ENCODE measurements around the gene EIF4G2. TPM values are rescaled to one million over a fixed set of nuclear protein-coding genes. Genes with fewer than 3 reads are reported as not detected.

Gene EIF4G2
- total RNA-seq, 1 donor from 2014 or later = 1,052 TPM

DNA sequence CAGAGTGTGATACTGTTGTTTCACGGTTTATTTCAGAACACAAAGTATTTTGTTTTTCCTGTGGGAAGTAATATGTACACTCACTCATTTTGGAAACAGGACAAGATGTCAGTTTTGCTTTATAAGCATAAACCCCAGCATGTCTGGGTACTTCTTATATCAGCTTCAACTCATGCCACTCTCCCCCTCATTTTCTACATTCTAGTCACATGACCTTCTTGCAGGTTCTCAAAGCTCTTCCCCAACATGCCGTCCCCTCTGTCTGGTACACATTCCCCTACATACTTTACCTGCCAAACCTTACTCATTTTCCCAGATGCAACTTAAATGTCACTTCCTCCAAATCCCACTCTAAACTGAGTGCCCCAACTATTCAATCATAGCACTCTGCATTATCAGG lies 59.2 kb downstream of the EIF4G2 start:
- Histone ChIP-seq H3K4me2 (no peak overlapping the region), H4K20me1 (ENCODE audit: low read depth) (peaks cover 8% of the 10 kb centered on the region), H3K4me3 (no peak overlapping the region), H2AFZ (replicated peaks) (no peak overlapping the region), H3K27me3 (no peaks in the 10 kb centered on the region), H3K79me2 (ENCODE audit: low read depth) (peaks cover 14% of the 10 kb centered on the region), H3K27ac (no peak overlapping the region), H3K9me3 (ENCODE audit: low read depth) (no peaks in the 10 kb centered on the region), H3K36me3 (no peaks in the 10 kb centered on the region), H3K9ac (no peak overlapping the region), H3F3A (ENCODE audit: low read depth) (peaks cover 43% of the 10 kb centered on the region), H3K4me1 (peaks cover 7% of the 10 kb centered on the region)
- Mint-ChIP-seq H3K27me3 (ENCODE audit: insufficient read depth, low read depth) (peaks cover 4% of the 10 kb centered on the region), H3K9me3 (no peaks in the 10 kb centered on the region), H3K4me1 (peaks cover 6% of the 10 kb centered on the region), H3K36me3 (no peaks in the 10 kb centered on the region), H3K4me3 (peak overlapping the region; percentile 2), H3K27ac (no peak overlapping the region)
- TF ChIP-seq EZH2 (IDR thresholded peaks at IDR 0.05) (no peak), EZH2phosphoT487 (IDR thresholded peaks at IDR 0.05) (no peak), CTCF (IDR thresholded peaks at IDR 0.05) (no peak)
- DNase-seq (ENCODE audit: low spot score) = no peak

DNA sequence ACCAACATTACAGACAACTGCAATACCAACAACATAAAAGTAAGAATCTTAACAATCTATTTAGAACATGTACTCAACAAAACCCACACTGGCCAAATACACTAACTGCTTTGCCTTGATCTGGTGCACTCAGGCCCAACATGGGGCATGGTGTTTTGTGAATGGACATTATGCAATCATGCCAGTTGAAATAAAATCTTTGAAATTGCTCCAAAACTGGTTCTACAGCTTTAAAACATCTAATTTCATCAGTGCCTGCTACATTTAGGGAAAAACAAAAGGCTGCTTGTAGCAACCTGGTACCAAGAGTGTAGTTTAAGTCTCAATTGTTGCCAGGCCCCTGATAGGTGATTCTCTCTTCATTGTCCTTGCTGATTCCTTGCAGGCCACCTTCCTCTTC lies 61.0 kb downstream of the EIF4G2 start:
- TF ChIP-seq CTCF (IDR thresholded peaks at IDR 0.05) = no peak
- no peak for TF ChIP-seq EZH2phosphoT487 (IDR thresholded peaks at IDR 0.05)
- TF ChIP-seq EZH2 (IDR thresholded peaks at IDR 0.05) = no peak
- peaks cover 7% of the 10 kb centered on the region for H3K4me1 ChIP-seq
- no peak overlapping the region for H3K27ac Mint-ChIP-seq

More for the DNA sequence above, 61.0 kb downstream of the EIF4G2 start:
- Histone ChIP-seq H3F3A (ENCODE audit: low read depth) (peaks cover 40% of the 10 kb centered on the region), H3K4me2 (no peak overlapping the region), H3K27me3 (no peaks in the 10 kb centered on the region), H3K36me3 (no peaks in the 10 kb centered on the region), H3K27ac (no peak overlapping the region), H2AFZ (replicated peaks) (no peak overlapping the region), H4K20me1 (ENCODE audit: low read depth) (peaks cover 8% of the 10 kb centered on the region), H3K4me3 (no peak overlapping the region), H3K79me2 (ENCODE audit: low read depth) (peaks cover 14% of the 10 kb centered on the region), H3K9me3 (ENCODE audit: low read depth) (no peaks in the 10 kb centered on the region), H3K9ac (no peak overlapping the region)
- no peaks in the 10 kb centered on the region for H3K9me3 Mint-ChIP-seq
- no peak overlapping the region for H3K4me3 Mint-ChIP-seq
- no peaks in the 10 kb centered on the region for H3K36me3 Mint-ChIP-seq
- H3K4me1 Mint-ChIP-seq = peaks cover 6% of the 10 kb centered on the region
- H3K27me3 Mint-ChIP-seq (ENCODE audit: insufficient read depth, low read depth) = peaks cover 4% of the 10 kb centered on the region
- no peak for DNase-seq (ENCODE audit: low spot score)

Small RNAs within 50 kb of the gene (small RNA-seq; reads per million reads assigned to genes)
- not detected for gene SNORD97

Other genes starting within 250 kb of the EIF4G2 start
- gene LYVE1, start 240.3 kb downstream of the EIF4G2 start, total RNA-seq (ENCODE audit: low replicate concordance) = 0.51 TPM in 1 of 2 replicates, not detected in the other
- gene IRAG1, start 115.2 kb downstream of the EIF4G2 start, total RNA-seq (ENCODE audit: low replicate concordance) = 5.2 and 5.9 TPM in 2 replicates
- 20.8 and 26.4 TPM in 2 replicates for gene CTR9, start 57.7 kb downstream of the EIF4G2 start, total RNA-seq (ENCODE audit: low replicate concordance)
- 70.9 and 87.9 TPM in 2 replicates for gene ZBED5, start 49.1 kb upstream of the EIF4G2 start, total RNA-seq (ENCODE audit: low replicate concordance)

Measured in neural progenitor cell (in vitro differentiated cells).